Right atrium auricular region (tissue), 2 donors: ENCODE results near the gene UBFD1. TPM values are rescaled to one million over a fixed set of nuclear protein-coding genes. Genes with fewer than 3 reads are reported as not detected.

ENCODE experiments used
- DNase-seq: peaks from one replicate; pipeline ENCODE4 v3.0.0-alpha.2; 2019; ENCODE audit warnings: low spot score
- H3K27ac ChIP-seq, 2 donors: fragments of 200-600 bp; sonication (generic); 1 replicate in 1 of 2; 2 replicates in 1 of 2; pipeline ENCODE4 v1.5.1; 2016 to 2019
- H3K27me3 ChIP-seq, 2 donors: fragments of 200-600 bp; sonication (generic); one replicate each; pipeline versions ENCODE4 v1.5.1 to v1.6.0; 2017 to 2019
- H3K36me3 ChIP-seq: fragments of 200-600 bp; sonication (generic); one replicate; pipeline ENCODE4 v1.5.1; 2016
- H3K4me1 ChIP-seq, 2 donors: fragments of 200-600 bp; sonication (generic); one replicate each; pipeline versions ENCODE4 v1.5.1 to v1.6.0; 2017 to 2019
- H3K4me3 ChIP-seq, 2 donors: fragments of 200-600 bp; sonication (generic); 1 replicate in 1 of 2; 2 replicates in 1 of 2; pipeline ENCODE4 v1.5.1; 2017 to 2019; ENCODE audit warnings: mild to moderate bottlenecking in 1 of 2, moderate library complexity in 1 of 2
- H3K9me3 ChIP-seq, 2 donors: fragments of 200-600 bp; sonication (generic); one replicate each; pipeline ENCODE4 v1.5.1; 2019
- total RNA-seq, 2 donors: library from RNA; depleted of rRNA; stranded (reverse); fragments of >200 nt; gene quantifications; one replicate each; pipeline ENCODE4 v1.1.0, GENCODE V29; 2016
- TF ChIP-seq, protein P1 (sequence below), 2 donors: fragments of 200-600 bp; sonication (generic); IDR thresholded peaks; one replicate each; pipeline ENCODE4 v1.5.1; 2019; ENCODE audit warnings: antibody characterized with exemption in 2 of 2

UBFD1 gene
- total RNA-seq, 2 donors from 2014 or later = 85.5 to 93.9 TPM

DNA sequence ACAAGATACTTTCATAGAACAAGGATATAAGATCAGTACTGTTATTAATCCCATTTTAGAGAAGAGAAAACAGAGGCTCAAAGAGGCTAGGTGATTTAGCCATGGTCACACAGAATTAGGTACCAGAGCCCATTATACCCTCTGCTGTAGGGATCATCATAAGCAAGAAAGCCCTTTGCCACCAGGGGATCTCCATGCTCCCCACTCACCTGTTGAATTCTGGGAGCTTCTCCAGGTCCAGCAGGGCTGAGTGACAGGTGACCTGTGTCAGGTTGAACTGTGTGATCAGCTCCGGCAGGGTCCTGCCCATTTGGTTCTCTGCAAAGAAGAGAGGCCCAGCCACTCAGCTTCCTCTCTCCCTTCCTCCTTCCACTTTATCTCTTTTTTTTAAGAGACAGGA, 25.1 kb upstream of the UBFD1 start:
- H3K9me3 ChIP-seq = no peaks in the 10 kb centered on the region
- no peak overlapping the region for H3K27ac ChIP-seq
- H3K36me3 ChIP-seq = peaks cover 68% of the 10 kb centered on the region
- H3K27me3 ChIP-seq = no peaks in the 10 kb centered on the region
- TF ChIP-seq, protein P1, sequence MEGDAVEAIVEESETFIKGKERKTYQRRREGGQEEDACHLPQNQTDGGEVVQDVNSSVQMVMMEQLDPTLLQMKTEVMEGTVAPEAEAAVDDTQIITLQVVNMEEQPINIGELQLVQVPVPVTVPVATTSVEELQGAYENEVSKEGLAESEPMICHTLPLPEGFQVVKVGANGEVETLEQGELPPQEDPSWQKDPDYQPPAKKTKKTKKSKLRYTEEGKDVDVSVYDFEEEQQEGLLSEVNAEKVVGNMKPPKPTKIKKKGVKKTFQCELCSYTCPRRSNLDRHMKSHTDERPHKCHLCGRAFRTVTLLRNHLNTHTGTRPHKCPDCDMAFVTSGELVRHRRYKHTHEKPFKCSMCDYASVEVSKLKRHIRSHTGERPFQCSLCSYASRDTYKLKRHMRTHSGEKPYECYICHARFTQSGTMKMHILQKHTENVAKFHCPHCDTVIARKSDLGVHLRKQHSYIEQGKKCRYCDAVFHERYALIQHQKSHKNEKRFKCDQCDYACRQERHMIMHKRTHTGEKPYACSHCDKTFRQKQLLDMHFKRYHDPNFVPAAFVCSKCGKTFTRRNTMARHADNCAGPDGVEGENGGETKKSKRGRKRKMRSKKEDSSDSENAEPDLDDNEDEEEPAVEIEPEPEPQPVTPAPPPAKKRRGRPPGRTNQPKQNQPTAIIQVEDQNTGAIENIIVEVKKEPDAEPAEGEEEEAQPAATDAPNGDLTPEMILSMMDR (IDR thresholded peaks at IDR 0.05) = no peak
- no peaks in the 10 kb centered on the region for H3K4me1 ChIP-seq
- no peak for DNase-seq
- H3K4me3 ChIP-seq = no peak overlapping the region

DNA sequence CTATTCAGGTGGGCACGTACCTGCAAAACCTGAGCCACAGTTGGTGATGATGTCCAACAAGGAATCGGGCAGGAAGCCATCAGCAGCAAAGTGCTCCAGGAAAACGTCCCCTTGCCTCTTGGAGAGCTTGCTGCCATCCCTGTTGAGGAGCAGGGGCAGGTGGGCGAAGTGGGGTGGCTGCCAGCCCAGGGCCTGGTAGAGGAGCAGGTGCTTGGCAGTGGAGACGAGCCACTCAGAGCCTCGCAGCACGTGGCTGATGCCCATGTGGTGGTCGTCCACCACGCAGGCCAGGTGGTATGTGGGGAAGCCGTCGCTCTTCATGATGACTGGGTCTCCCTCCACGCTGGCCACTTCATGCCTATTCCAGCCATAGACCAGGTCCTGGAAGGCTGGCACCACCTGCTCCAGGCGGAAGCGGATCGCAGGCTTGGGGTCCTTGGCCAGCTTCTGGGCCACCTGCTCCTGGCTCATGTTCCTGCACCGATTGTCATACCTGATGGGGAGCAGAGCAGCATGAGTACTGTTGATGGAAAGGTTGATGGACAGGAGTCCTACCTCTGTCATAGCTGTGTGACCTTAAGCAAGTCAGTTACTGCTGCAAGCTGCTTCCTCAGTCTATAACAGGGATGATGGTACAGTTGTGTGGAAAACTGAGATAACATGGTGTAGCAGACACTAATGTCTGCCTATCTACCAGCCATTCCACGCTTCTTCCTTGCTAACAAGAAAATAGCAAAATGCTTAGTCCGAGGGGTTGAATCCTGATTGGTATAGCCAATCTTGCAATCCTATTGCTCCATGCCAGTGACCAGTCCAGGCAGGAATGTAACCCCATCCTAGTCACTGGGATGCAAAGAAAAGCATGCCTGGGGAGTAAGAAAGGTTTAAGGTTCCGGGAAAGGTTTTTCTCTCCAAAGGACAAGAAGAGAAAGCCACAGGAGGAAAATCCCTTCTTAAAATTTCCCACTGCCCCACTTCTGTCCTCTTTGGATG, 22.4 kb upstream of the UBFD1 start:
- Histone ChIP-seq H3K27me3 (no peaks in the 10 kb centered on the region), H3K4me1 (no peaks in the 10 kb centered on the region), H3K27ac (no peak overlapping the region), H3K9me3 (no peaks in the 10 kb centered on the region), H3K36me3 (peaks cover 60% of the 10 kb centered on the region), H3K4me3 (no peak overlapping the region)
- TF ChIP-seq, protein P1 (IDR thresholded peaks at IDR 0.05) = no peak
- DNase-seq = no peak

DNA sequence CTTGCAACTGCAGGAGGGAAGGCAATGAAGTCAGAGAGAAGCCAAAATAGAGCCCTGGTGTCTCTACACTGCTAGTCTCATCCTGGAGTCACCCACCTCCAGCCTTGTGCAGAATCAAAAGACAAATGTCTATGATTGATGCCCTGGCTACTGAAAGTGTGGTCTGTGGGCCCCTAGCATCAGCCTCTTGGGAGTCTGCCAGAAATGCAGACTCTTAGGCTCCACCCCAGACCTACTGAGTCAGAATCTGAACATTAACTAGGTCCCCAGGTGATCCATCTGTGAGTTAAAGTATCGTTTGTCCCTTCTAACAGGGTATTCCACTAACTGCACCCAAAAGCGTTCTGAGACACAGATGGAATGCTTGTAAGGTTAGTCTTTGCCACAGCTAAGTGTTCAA, 21.6 kb upstream of the UBFD1 start:
- H3K4me1 ChIP-seq = no peaks in the 10 kb centered on the region
- no peak overlapping the region for H3K27ac ChIP-seq
- no peaks in the 10 kb centered on the region for H3K9me3 ChIP-seq
- TF ChIP-seq, protein P1 (IDR thresholded peaks at IDR 0.05) = no peak
- H3K36me3 ChIP-seq = peaks cover 66% of the 10 kb centered on the region
- no peak for DNase-seq
- no peak overlapping the region for H3K4me3 ChIP-seq
- no peaks in the 10 kb centered on the region for H3K27me3 ChIP-seq

DNA sequence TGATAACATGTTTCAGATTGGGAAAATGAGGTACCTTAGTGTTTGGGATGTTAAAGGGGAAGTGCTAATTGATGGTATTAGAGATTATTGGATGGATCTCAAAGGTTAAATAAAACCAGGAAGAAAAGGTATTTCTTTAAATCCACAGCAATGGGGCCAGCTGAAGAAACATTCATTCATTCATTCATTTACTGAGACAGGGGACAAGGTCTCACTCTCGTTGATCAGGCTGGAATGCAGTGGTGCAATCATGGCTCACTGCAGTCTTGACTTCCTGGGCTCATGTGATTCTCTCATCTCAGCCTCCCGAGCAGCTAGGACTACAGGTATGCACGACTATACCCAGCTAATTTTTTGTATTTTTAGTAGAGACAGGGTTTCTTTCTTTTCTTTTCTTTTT, 20.1 kb upstream of the UBFD1 start:
- H3K36me3 ChIP-seq = peaks cover 58% of the 10 kb centered on the region
- no peak for DNase-seq
- no peaks in the 10 kb centered on the region for H3K9me3 ChIP-seq
- TF ChIP-seq, protein P1 (IDR thresholded peaks at IDR 0.05) = no peak
- H3K27ac ChIP-seq = no peak overlapping the region
- no peaks in the 10 kb centered on the region for H3K4me1 ChIP-seq
- H3K4me3 ChIP-seq = no peak overlapping the region
- H3K27me3 ChIP-seq = no peaks in the 10 kb centered on the region

DNA sequence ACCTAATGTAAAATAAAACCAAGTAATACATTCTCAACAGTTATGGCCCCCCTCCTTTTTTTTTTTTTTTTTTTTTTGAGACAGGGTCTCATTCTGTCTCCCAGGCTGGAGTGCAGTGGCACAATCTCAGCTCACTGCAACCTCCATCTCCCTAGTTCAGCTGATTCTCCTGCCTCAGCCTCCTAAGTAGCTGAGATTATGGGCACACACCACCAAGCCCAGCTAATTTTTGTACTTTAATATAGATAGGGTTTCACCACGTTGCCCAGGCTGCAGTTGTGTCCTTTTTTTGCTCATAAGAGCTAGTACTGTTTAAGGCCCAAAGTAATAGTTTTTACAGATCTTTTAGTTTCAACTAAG, 18.6 kb upstream of the UBFD1 start:
- Histone ChIP-seq H3K9me3 (no peaks in the 10 kb centered on the region), H3K4me1 (no peaks in the 10 kb centered on the region), H3K27me3 (no peaks in the 10 kb centered on the region), H3K27ac (no peak overlapping the region), H3K36me3 (peaks cover 53% of the 10 kb centered on the region), H3K4me3 (no peak overlapping the region)
- no peak for DNase-seq
- TF ChIP-seq, protein P1 (IDR thresholded peaks at IDR 0.05) = no peak
